ENCODE data around the gene PALD1.

GRCh38 chr10:70584909-70585544 lies 106.5 kb downstream of the PALD1 start:
- TF ChIP-seq GATA2 (CRISPR knock-in tag; IDR thresholded peaks at IDR 0.05) (no peak), CTCF (IDR thresholded peaks at IDR 0.05) (no peak), RAD21 (IDR thresholded peaks at IDR 0.05; ENCODE audit: low read length) (peak; percentile 9; the same call in 1 of the 2 replicates), REST (IDR thresholded peaks at IDR 0.05; ENCODE audit: low read depth, low read length) (no peak), ELF1 (IDR thresholded peaks at IDR 0.05) (no peak), ZBTB33 (IDR thresholded peaks at IDR 0.05; ENCODE audit: borderline replicate concordance, low read depth) (no peak), FOXJ3 (CRISPR knock-in tag; IDR thresholded peaks at IDR 0.05) (no peak), EP300 (IDR thresholded peaks at IDR 0.05; ENCODE audit: borderline replicate concordance in 1 of 2, low read depth in 1 of 2, low read length in 1 of 2) (0 out of 4 replicates have a peak, but pooled peaks of 1 of the 2 experiments have one; percentile 19), TAF1 (IDR thresholded peaks at IDR 0.05; ENCODE audit: borderline replicate concordance, low read depth, low read length) (no peak), SIN3A (IDR thresholded peaks at IDR 0.05; ENCODE audit: borderline replicate concordance, low read depth, low read length) (no peak), GABPA (IDR thresholded peaks at IDR 0.05; ENCODE audit: low read depth) (no peak)

Measured in SK-N-SH (cell line).